T-cell (primary cell): ENCODE data around the gene KCNMB1. TPM values are rescaled to one million over a fixed set of nuclear protein-coding genes. Genes with fewer than 3 reads are reported as not detected.

Source experiments
- ATAC-seq, 4 experiments: fragments of 200-7000 bp in 3 of 4; fragments of 150-1000 bp in 1 of 4; cut with Tn5 transposase; replicated peaks in 1 of 4; 1 replicate in 3 of 4; 2 replicates in 1 of 4; pipeline ENCODE4 v1.10.0; 2021; ENCODE audit warnings: moderate library complexity in 3 of 4, mild to moderate bottlenecking in 2 of 4, moderate number of reproducible peaks in 1 of 4
- CTCF ChIA-PET, 2 donors: fragments of 300-600 bp; sonication (Branson Sonifier 250); formaldehyde crosslinking; loops; one replicate each; lab custom pipeline; 2022; ENCODE audit warnings: antibody characterized with exemption in 2 of 2; lab: Charles Lee
- POLR2A ChIA-PET, 2 donors: fragments of 300-600 bp; sonication (Branson Sonifier 250); formaldehyde crosslinking; loops; one replicate each; lab custom pipeline; 2022; ENCODE audit warnings: antibody characterized with exemption in 2 of 2; lab: Charles Lee
- DNase-seq, 35 experiments: peaks; one replicate each; pipeline versions ENCODE4 v3.0.0 to v3.0.0-alpha.2; 2013 to 2023
- H3K27ac ChIP-seq: one replicate; pipeline ENCODE4 v1.5.1; 2013; ENCODE audit warnings: low read length
- H3K27me3 ChIP-seq, 2 experiments: replicated peaks in 1 of 2; 1 replicate in 1 of 2; 2 replicates in 1 of 2; pipeline versions ENCODE4 v1.6.1 to v1.7.0; 2013; ENCODE audit warnings: low read length in 1 of 2, mixed read lengths in 1 of 2; ENCODE audit not compliant: control insufficient read depth in 2 of 2, insufficient read depth in 2 of 2; ENCODE audit errors: extremely low read depth in 1 of 2
- H3K36me3 ChIP-seq, 2 donors: 1 replicate in 1 of 2; 2 replicates in 1 of 2; pipeline versions ENCODE4 v1.6.1 to v1.7.0; 2013; ENCODE audit warnings: low read length in 1 of 2; ENCODE audit not compliant: control insufficient read depth in 2 of 2, insufficient read depth in 1 of 2; ENCODE audit errors: extremely low read depth in 1 of 2
- H3K4me1 ChIP-seq, 2 experiments: 1 replicate in 1 of 2; 2 replicates in 1 of 2; pipeline versions ENCODE4 v1.6.1 to v1.7.0; 2013; ENCODE audit warnings: low read length in 2 of 2, mixed read lengths in 1 of 2; ENCODE audit not compliant: insufficient read depth in 2 of 2, control insufficient read depth in 1 of 2; ENCODE audit errors: extremely low read depth in 1 of 2
- H3K4me3 ChIP-seq, 2 donors: 1 replicate in 1 of 2; 2 replicates in 1 of 2; pipeline versions ENCODE4 v1.5.1 to v1.7.0; 2013; ENCODE audit warnings: mild to moderate bottlenecking in 2 of 2, low read length in 1 of 2, moderate library complexity in 1 of 2; ENCODE audit not compliant: control insufficient read depth in 1 of 2; ENCODE audit errors: extremely low read depth in 1 of 2
- H3K9me3 ChIP-seq: 2 replicates; pipeline ENCODE4 v1.7.0; 2013
- H3K27ac Mint-ChIP-seq, 2 donors: one replicate each; pipeline ENCODE4 v1.8.0; 2020 to 2021; ENCODE audit warnings: mild to moderate bottlenecking in 2 of 2, mixed read lengths in 2 of 2
- H3K27me3 Mint-ChIP-seq, 2 donors: one replicate each; pipeline ENCODE4 v1.8.0; 2021 to 2022; ENCODE audit warnings: mixed read lengths in 2 of 2
- H3K36me3 Mint-ChIP-seq: one replicate; pipeline ENCODE4 v1.8.0; 2021; ENCODE audit warnings: mixed read lengths
- H3K4me1 Mint-ChIP-seq, 3 donors: one replicate each; pipeline ENCODE4 v1.8.0; 2020 to 2022; ENCODE audit warnings: mixed read lengths in 3 of 3, mild to moderate bottlenecking in 1 of 3
- H3K4me3 Mint-ChIP-seq, 3 donors: one replicate each; pipeline ENCODE4 v1.8.0; 2020 to 2022; ENCODE audit warnings: mild to moderate bottlenecking in 3 of 3, mixed read lengths in 3 of 3, moderate library complexity in 3 of 3
- H3K9me3 Mint-ChIP-seq, 3 donors: one replicate each; pipeline ENCODE4 v1.8.0; 2020 to 2022; ENCODE audit warnings: mixed read lengths in 3 of 3
- WGBS: methylation state at CpG from one replicate; pipeline ENCODE4 v1.1.5; 2013; ENCODE audit warnings: missing lambda C conversion rate; ENCODE audit not compliant: insufficient coverage; 5-methylcytosine and 5-hydroxymethylcytosine counted together
- total RNA-seq, 35 experiments: library from RNA in 6 of 35; stranded (reverse) in 6 of 35; fragments of 120-200 nt in 1 of 35; gene quantifications; one replicate each; pipeline versions ENCODE4 v1.2.1 to v1.2.4 and lab custom pipeline; 2013 to 2026

KCNMB1 gene
- total RNA-seq, 5 donors from 2014 or later (not counting 1 experiment from before 2014, with no cell fraction given) = not detected

GRCh38 chr5:170336065-170336464 lies 53.1 kb downstream of the KCNMB1 start:
- Histone ChIP-seq H3K9me3 (no peaks in the 10 kb centered on the region), H3K36me3 (no peaks in the 10 kb centered on the region), H3K4me3 (no peak overlapping the region), H3K27ac (peak overlapping the region; percentile 96), H3K27me3 (no peaks in the 10 kb centered on the region), H3K4me1 (peaks cover 69 to 81% of the 10 kb centered on the region in 2 experiments)
- Mint-ChIP-seq H3K4me3 (peak overlapping the region; percentile 43 to 65 (median 56)), H3K9me3 (no peaks in the 10 kb centered on the region), H3K36me3 (no peaks in the 10 kb centered on the region), H3K4me1 (peaks cover 37 to 41% (median 38%) of the 10 kb centered on the region in 3 donors), H3K27me3 (no peaks in the 10 kb centered on the region), H3K27ac (peak overlapping the region; percentile 95 to 97)
- DNase-seq (peak in 1 of 35 experiments; percentile 32), ATAC-seq (no peak)
- ChIA-PET POLR2A (interaction anchor here in 1 of 2 donors (0.6 kb wide), 1 partner anchor 1846 kb away, joined by 6 read pairs; no protein-coding TSS in a partner anchor), CTCF (interaction anchor here (4.0 to 5.5 kb wide), 2 partner anchors 68 to 69 kb away, joined by 26 to 60 read pairs; no protein-coding TSS in a partner anchor)
- 60% methylated on average over 1 of the region's 6 CpGs for WGBS

GRCh38 chr5:170334626-170335025 lies 54.5 kb downstream of the KCNMB1 start:
- Histone ChIP-seq H3K9me3 (no peaks in the 10 kb centered on the region), H3K4me3 (no peak overlapping the region), H3K36me3 (no peaks in the 10 kb centered on the region), H3K27me3 (no peaks in the 10 kb centered on the region), H3K4me1 (peaks cover 82 to 95% of the 10 kb centered on the region in 2 experiments), H3K27ac (peak overlapping the region; percentile 96)
- 4% methylated on average over 2 of the region's 5 CpGs for WGBS
- no peaks in the 10 kb centered on the region for H3K9me3 Mint-ChIP-seq
- no peak overlapping the region for H3K27ac Mint-ChIP-seq
- H3K4me1 Mint-ChIP-seq = peaks cover 37 to 41% (median 38%) of the 10 kb centered on the region in 3 donors
- DNase-seq (peak in 1 of 35 experiments; percentile 37), ATAC-seq (no peak)
- H3K27me3 Mint-ChIP-seq = no peaks in the 10 kb centered on the region
- POLR2A ChIA-PET = interaction anchor here (0.6 to 2.1 kb wide), 7 partner anchors 20 to 124 kb away, joined by 3 to 9 read pairs (median 4); partner anchors contain the start of gene LCP2 (in 2 of the 2)
- H3K4me3 Mint-ChIP-seq = peak overlapping the region in 2 of 3 donors; percentile 74 to 75
- CTCF ChIA-PET = interaction anchor here (0.8 to 3.1 kb wide), 16 partner anchors 21 to 108 kb away, joined by 3 to 34 read pairs (median 7); partner anchors contain the start of gene LCP2 (in 2 of the 2)
- H3K36me3 Mint-ChIP-seq = no peaks in the 10 kb centered on the region

GRCh38 chr5:170333161-170333910 lies 55.8 kb downstream of the KCNMB1 start:
- no peaks in the 10 kb centered on the region for H3K27me3 Mint-ChIP-seq
- CTCF ChIA-PET = interaction anchor here (0.7 to 3.1 kb wide), 16 partner anchors 10 to 1684 kb away, joined by 3 to 34 read pairs (median 4); no protein-coding TSS in a partner anchor
- WGBS = 6% methylated on average over 5 of the region's 11 CpGs
- H3K27ac Mint-ChIP-seq = no peak overlapping the region
- H3K4me1 ChIP-seq = peaks cover 87 to 95% of the 10 kb centered on the region in 2 experiments
- no peaks in the 10 kb centered on the region for H3K36me3 Mint-ChIP-seq
- POLR2A ChIA-PET = interaction anchor here (0.5 to 2.1 kb wide), 7 partner anchors 34 to 71 kb away, joined by 3 to 9 read pairs (median 4); partner anchors contain the start of gene LCP2 (in 1 of the 2)
- H3K27ac ChIP-seq = peak overlapping the region; percentile 96
- no peaks in the 10 kb centered on the region for H3K36me3 ChIP-seq
- peak overlapping the region in 1 of 2 donors; percentile 4 for H3K4me3 ChIP-seq
- ATAC-seq (peak; percentile 34 to 63 (median 56)), DNase-seq (peak in 33 of 35 experiments; percentile 25 to 81 (median 48))
- H3K4me3 Mint-ChIP-seq = peak overlapping the region in 2 of 3 donors; percentile 74 to 75
- peaks cover 28 to 30% (median 30%) of the 10 kb centered on the region in 3 donors for H3K4me1 Mint-ChIP-seq
- H3K9me3 Mint-ChIP-seq = no peaks in the 10 kb centered on the region
- no peaks in the 10 kb centered on the region for H3K9me3 ChIP-seq
- H3K27me3 ChIP-seq = no peaks in the 10 kb centered on the region

GRCh38 chr5:170332058-170332457 lies 57.1 kb downstream of the KCNMB1 start:
- Mint-ChIP-seq H3K27me3 (no peaks in the 10 kb centered on the region), H3K9me3 (no peaks in the 10 kb centered on the region), H3K27ac (no peak overlapping the region), H3K36me3 (no peaks in the 10 kb centered on the region), H3K4me1 (peaks cover 17% of the 10 kb centered on the region in 3 donors), H3K4me3 (no peak overlapping the region)
- Histone ChIP-seq H3K27me3 (no peaks in the 10 kb centered on the region), H3K27ac (peak overlapping the region; percentile 96), H3K4me1 (peaks cover 77 to 95% of the 10 kb centered on the region in 2 experiments), H3K4me3 (peak overlapping the region in 1 of 2 donors; percentile 30), H3K9me3 (no peaks in the 10 kb centered on the region), H3K36me3 (no peaks in the 10 kb centered on the region)
- POLR2A ChIA-PET = interaction anchor here in 1 of 2 donors (0.7 to 2.1 kb wide), 3 partner anchors 19 to 34 kb away, joined by 3 to 7 read pairs (median 3); partner anchors contain the start of gene LCP2
- CTCF ChIA-PET = interaction anchor here in 1 of 2 donors (1.7 to 2.9 kb wide), 7 partner anchors 19 to 106 kb away, joined by 9 to 22 read pairs (median 11); no protein-coding TSS in a partner anchor
- WGBS = no CpG with 5 or more reads among the region's 5 CpGs
- DNase-seq (no peak), ATAC-seq (no peak)

- Histone ChIP-seq H3K27me3 (no peaks in the 10 kb centered on the region), H3K27ac (peak overlapping the region; percentile 96), H3K4me3 (peak overlapping the region; percentile 19 to 30), H3K36me3 (no peaks in the 10 kb centered on the region), H3K9me3 (no peaks in the 10 kb centered on the region), H3K4me1 (peaks cover 67 to 83% of the 10 kb centered on the region in 2 experiments)
- ATAC-seq (peak in 2 of 4 experiments; percentile 0 to 5), DNase-seq (peak in 2 of 35 experiments; percentile 14 to 27)
- Mint-ChIP-seq H3K27me3 (no peaks in the 10 kb centered on the region), H3K4me1 (peaks cover 3 to 8% (median 6%) of the 10 kb centered on the region in 3 donors), H3K4me3 (peak overlapping the region in 1 of 3 donors; percentile 64), H3K36me3 (no peaks in the 10 kb centered on the region), H3K27ac (no peak overlapping the region), H3K9me3 (no peaks in the 10 kb centered on the region)
- POLR2A ChIA-PET = interaction anchor here (0.6 to 2.1 kb wide), 15 partner anchors 17 to 68 kb away, joined by 3 to 7 read pairs (median 3); partner anchors contain the start of gene LCP2 (in 2 of the 2)
- 18% methylated on average over 9 of the region's 11 CpGs for WGBS
- CTCF ChIA-PET = interaction anchor here (0.6 to 2.9 kb wide), 16 partner anchors 9 to 105 kb away, joined by 3 to 22 read pairs (median 8); partner anchors contain the start of gene LCP2 (in 1 of the 2)
Observed at GRCh38 chr5:170330568-170331054, 58.6 kb downstream of the KCNMB1 start.
